ENCODE data around the gene KHSRP.
"Not testable (repeated sequence)": the region's sequence is repeated elsewhere in the genome, so short reads cannot be mapped to it uniquely, and the experiment has no call there.

The KHSRP gene

DNA sequence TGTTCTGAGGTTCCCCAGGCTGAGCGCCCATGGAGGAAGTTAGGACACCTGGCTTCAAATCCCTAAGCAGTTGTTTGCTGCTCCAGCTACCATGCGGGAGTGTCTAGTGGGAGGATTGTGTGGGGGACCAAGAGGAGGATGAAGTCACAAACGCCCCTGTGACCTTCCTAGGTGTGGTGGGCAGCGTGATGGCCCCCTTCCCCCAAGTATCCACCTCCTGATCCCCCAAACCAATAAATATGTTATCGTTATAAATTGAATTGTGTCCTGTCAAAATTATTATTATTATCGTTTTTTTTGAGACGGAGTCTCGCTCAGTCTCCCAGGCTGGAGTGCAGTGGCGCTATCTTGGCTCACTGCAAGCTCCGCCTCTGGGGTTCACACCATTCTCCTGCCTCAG is 9.1 kb upstream of the KHSRP start, which contains the start of gene SLC25A41:
Gene SLC25A41 (minus strand): TSS at position 101 of the 400 bp plus-strand sequence. CDS start 70 bp downstream, at position 31.
- no peaks in the 10 kb centered on the region for H3K9me3 Mint-ChIP-seq
- H3K4me1 Mint-ChIP-seq: peaks cover 8% of the 10 kb centered on the region
- no peaks in the 10 kb centered on the region for H3K36me3 Mint-ChIP-seq
- no peak for DNase-seq
- CTCF ChIA-PET: no interaction called here
- no peak within 1 kb of the TSS for H3K4me3 Mint-ChIP-seq
- H3K27me3 Mint-ChIP-seq: peaks cover 19% of the 10 kb centered on the region
- H3K27ac Mint-ChIP-seq: no peak within 1 kb of the TSS

DNA sequence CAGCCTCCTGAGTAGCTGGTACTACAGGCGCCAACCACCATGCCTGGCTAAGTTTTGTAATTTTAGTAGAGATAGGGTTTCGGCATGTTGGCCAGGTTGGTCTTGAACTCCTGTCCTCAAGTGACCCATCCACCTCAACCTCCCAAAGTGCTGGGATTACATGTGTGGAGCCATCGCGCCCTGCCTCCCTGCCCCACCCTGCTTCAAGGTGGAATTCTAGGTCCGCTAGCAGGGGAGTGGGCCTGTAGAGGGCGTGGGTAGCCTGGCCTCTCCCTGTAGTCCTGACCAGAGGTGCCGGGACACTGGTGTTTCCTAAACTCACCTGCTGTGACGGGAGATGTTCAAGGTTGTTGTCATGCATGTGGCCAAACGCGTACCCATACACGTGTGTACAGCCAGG is 8.6 kb upstream of the KHSRP start:
- Mint-ChIP-seq H3K9me3 (no peaks in the 10 kb centered on the region), H3K4me3 (no peak overlapping the region), H3K36me3 (no peaks in the 10 kb centered on the region), H3K27ac (no peak overlapping the region), H3K4me1 (peaks cover 8% of the 10 kb centered on the region), H3K27me3 (peaks cover 19% of the 10 kb centered on the region)
- CTCF ChIA-PET: no interaction called here
- no peak for DNase-seq

DNA sequence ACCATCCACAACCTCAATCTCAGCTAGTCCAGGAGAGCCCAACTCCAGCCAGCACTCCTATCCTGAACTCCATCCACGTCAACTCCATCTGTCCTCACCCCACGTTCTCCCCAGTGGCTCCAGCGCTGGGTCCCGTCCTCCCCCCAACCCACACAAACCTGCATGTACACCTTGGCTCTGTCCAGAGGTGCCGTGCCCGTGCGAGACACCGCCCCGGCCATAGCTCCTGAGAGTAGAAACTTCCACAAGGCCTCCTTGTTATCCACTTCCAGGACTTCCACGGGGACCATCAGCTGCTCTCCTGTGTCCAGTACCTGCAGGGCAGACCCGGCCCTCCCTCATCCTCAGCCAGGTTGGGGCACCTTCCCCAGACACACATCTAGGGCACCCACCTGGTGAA is 7.3 kb upstream of the KHSRP start:
- Mint-ChIP-seq H3K36me3 (no peaks in the 10 kb centered on the region), H3K4me3 (no peak overlapping the region), H3K27me3 (peaks cover 19% of the 10 kb centered on the region), H3K9me3 (no peaks in the 10 kb centered on the region), H3K4me1 (peaks cover 8% of the 10 kb centered on the region), H3K27ac (no peak overlapping the region)
- CTCF ChIA-PET: interaction anchor here (1.4 kb wide), 1 partner anchor 213 kb away, joined by 3 read pairs; no protein-coding TSS in a partner anchor
- DNase-seq: no peak

DNA sequence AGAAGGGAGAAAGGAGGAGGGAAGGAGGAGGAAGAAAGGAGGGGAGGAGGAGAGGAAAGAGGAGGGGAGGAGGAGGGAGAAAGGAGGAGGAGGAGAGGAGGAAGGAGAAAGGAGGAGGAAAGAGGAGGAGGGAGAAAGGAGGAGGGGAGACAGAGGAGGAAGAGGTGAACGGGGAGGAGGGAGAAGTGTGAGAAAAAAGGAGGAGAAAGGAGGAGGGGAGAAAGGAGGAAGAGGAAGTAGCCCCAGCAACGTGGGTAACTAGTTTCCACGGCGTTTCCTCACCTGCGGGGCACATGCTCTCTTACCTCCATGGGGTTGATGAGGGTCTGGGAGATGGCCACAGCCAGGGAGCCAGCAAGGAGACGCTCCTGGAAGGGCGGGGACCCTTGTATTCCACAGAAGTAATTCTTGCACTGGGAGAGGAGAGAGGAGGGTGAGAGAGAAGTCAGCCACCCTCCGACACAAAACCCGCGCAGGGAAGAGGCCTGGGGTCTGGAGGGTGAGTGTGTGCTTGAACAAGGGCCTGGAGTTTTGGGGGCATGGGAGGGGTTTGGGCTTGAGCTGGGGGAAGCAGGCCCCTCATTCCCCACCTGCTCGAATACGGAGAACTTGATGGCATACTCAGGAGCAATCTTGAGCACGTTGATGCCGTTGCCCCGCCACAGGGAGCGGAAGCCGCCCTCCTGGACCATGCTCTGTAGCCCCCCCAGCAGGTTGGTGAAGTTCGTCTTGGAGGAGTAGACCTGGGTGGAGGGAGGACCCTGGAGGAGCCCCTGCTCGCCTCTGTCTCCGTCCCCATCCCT is 5.0 kb upstream of the KHSRP start:
- Mint-ChIP-seq H3K36me3 (no peaks in the 10 kb centered on the region), H3K4me1 (peaks cover 23% of the 10 kb centered on the region), H3K27me3 (peaks cover 19% of the 10 kb centered on the region), H3K9me3 (peaks cover 3% of the 10 kb centered on the region), H3K27ac (no peak overlapping the region), H3K4me3 (peak overlapping the region; percentile 30)
- no peak for DNase-seq
- CTCF ChIA-PET: no interaction called here

DNA sequence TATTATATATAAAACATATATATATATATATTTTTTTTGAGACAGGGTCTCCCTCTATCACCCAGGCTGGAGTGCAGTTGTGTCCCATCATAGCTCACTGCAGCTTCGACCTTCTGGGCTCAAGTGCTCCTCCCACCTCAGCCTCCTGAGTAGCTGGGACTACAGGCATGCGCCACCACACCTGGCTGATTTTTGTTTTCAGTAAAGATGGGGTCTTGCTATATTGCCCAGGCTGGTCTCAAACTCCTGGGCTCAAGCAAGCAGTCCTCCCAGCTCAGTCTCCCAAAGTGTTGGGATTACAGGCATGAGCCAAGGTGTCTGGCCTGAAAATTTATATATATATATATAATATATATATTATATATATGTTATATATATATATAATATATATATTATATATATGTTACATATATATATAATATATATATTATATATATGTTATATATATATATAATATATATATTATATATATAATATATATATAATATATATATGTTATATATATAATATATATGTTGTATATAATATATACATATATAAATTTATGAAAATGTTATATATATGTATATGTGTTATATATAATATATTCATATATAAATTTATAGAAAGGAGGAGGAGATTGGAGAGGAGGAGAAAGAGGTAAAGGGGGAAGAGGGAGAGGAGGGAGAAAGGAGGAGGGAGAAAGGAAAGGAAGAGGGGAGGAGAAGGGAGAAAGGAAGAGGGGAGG is 4.2 kb upstream of the KHSRP start:
- H3K4me3 Mint-ChIP-seq, DNase-seq, H3K27ac Mint-ChIP-seq, H3K36me3 Mint-ChIP-seq, H3K9me3 Mint-ChIP-seq, CTCF ChIA-PET: not testable (repeated sequence)
- H3K4me1 Mint-ChIP-seq: peaks cover 23% of the 10 kb centered on the region
- peaks cover 19% of the 10 kb centered on the region for H3K27me3 Mint-ChIP-seq

DNA sequence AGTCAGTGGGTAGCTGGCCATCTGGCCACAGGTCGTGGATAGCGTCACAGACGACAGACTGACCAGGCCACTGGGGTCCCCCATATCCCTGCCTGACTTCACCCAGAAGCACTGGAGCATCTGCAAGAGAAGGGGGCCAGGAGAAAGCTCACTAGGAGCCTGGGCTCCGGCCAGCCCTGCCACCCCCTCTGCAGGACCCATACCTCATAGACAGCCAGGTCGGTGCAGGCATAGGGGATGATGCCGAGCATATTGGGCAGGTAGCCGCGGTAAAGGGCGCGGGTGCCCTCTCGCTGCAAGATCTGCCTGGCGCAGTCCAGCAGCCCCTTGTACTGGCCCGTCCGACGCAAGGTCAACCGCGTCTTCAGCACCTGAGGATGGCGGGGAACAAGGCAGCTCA is 2.5 kb upstream of the KHSRP start:
- Mint-ChIP-seq H3K4me1 (peaks cover 39% of the 10 kb centered on the region), H3K27me3 (peaks cover 18% of the 10 kb centered on the region), H3K27ac (peak overlapping the region; percentile 19), H3K9me3 (peaks cover 3% of the 10 kb centered on the region), H3K36me3 (peaks cover 8% of the 10 kb centered on the region), H3K4me3 (no peak overlapping the region)
- CTCF ChIA-PET: interaction anchor here (1.4 to 1.6 kb wide), 2 partner anchors 34 to 208 kb away, joined by 3 to 4 read pairs; partner anchors contain the start of gene GTF2F1
- no peak for DNase-seq

DNA sequence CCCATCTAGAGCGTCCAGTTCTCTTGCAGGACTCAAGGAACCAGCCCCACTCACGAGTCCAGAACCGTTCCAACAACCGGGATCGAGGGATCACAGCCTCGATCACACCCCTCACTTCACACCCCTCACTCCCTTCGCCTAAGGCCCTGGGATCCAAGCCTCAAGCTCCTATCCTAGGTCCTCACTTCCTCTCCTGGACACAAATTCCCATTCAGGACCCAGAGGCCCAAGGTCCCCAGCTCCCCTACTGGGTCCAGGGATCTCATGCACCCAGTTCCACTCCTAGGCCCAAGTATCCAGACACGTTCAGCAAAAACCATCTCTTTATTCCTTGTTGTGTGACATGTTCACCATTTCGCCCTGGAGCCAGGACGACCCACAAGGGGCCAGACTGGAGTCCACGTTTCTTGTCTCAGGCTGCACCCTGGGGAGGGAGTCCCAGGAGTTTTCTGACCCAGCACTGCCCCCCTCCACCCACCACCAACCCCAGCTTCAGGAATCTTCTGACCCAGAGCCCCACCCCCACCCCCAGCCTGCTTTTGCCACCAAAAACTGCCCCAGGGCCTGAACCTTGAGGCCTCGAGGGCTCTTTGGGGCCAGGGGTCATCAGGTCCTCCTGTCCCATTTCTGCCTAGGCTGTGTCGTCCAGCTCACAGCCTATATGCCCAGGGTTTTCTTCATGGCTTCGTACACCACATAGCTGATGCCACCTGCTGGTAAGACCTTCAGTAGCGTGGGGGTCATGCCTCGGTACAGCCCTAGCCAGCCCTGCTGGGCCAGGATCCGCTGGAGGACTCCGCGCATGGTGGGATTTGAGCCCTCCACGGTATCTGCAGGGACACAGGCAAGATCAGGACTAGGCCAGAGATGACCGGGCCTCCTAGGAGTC is 1.4 kb upstream of the KHSRP start:
- Mint-ChIP-seq H3K4me3 (peak overlapping the region; percentile 69), H3K9me3 (peaks cover 3% of the 10 kb centered on the region), H3K27me3 (peaks cover 8% of the 10 kb centered on the region), H3K36me3 (peaks cover 11% of the 10 kb centered on the region), H3K27ac (peak overlapping the region; percentile 88), H3K4me1 (peaks cover 42% of the 10 kb centered on the region)
- DNase-seq: no peak
- CTCF ChIA-PET: interaction anchor here (0.9 to 1.6 kb wide), 4 partner anchors 9 to 79 kb away, joined by 3 to 5 read pairs (median 3); partner anchors contain the start of gene GTF2F1

DNA sequence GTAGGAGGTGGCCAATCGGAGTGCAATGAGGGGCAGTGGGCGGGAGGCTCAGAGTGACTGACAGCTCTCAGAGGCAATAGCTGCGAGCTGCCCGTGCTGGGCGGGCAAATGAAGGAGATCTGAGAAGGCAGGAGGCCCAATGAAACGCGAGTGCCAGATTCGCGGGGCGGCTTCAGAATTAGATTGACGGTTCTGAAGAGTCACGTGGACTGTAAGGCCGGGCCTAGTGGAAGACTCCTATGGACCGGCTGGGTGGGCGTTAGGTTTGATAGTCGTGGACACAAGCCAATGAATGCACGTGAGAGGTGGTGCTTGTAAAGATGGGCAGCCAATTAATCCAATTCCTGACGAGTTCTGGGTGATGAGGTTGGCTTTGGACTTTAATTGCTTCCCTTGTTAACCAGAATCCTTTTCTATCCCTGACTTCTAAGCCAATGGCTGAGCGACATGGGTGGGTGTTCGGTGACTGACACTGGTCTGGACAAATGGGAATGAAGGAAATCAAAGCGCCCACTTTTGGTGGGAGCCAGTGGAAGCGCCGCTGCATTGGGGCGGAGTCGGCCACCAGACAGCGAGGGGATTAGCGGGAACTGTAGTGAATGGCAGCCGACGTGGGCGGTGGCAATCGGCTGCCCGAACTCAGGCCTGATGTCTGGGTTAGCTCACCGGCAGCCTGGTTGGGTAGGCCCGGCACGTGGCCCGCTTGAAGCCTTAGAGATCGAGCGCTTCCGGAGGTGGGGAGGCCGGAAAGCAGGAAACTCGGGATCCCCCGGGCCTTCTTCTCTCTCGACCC is 524 bp upstream of the KHSRP start:
- CTCF ChIA-PET: interaction anchor here (1.0 to 1.6 kb wide), 2 partner anchors 18 to 80 kb away, joined by 3 to 5 read pairs; no protein-coding TSS in a partner anchor
- peak; percentile 100 for DNase-seq

DNA sequence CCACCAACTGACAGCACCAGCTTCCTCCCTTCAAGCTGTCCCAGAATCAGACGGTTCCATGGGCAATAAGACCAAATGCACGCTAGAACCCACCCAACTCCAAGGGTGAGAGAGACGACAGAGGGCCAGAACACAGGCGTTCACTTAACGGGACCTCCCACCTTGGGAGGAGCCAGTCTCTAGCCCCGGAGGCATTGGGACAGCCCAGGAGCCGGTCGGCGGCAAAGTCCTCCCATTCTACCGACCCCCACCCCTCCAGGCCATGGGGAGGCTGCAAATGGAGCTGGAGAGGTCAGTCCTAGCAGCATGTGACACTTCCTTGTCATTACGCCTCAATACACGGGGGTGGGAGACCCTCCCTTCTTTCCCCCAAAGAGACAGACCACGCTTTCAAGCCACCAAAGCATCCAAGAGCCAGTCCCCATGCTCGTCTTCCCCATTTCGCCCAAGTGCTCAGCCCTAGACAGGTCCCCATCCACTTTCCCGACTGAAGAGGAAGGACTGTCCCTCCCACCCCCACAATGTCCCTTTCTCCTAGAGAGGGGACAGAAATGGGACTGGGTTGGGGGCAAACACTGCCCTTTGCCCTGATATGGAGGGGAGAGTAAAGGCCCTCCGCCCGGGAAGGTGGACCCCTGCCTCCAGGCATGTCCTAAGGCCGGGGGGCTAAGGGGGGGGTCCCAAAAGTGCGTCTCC is 964 bp downstream of the KHSRP start:
- H3K4me1 Mint-ChIP-seq: peaks cover 35% of the 10 kb centered on the region
- H3K9me3 Mint-ChIP-seq: peaks cover 3% of the 10 kb centered on the region
- H3K27me3 Mint-ChIP-seq: no peaks in the 10 kb centered on the region
- CTCF ChIA-PET: no interaction called here
- H3K27ac Mint-ChIP-seq: peak overlapping the region; percentile 83
- peaks cover 27% of the 10 kb centered on the region for H3K36me3 Mint-ChIP-seq
- peak overlapping the region; percentile 83 for H3K4me3 Mint-ChIP-seq
- DNase-seq: peak; percentile 64

More for the DNA sequence above, 524 bp upstream of the KHSRP start:
- H3K27ac Mint-ChIP-seq: peak overlapping the region; percentile 88
- peaks cover 42% of the 10 kb centered on the region for H3K4me1 Mint-ChIP-seq
- H3K36me3 Mint-ChIP-seq: peaks cover 20% of the 10 kb centered on the region
- peaks cover 7% of the 10 kb centered on the region for H3K27me3 Mint-ChIP-seq
- peak overlapping the region; percentile 69 for H3K4me3 Mint-ChIP-seq
- H3K9me3 Mint-ChIP-seq: peaks cover 3% of the 10 kb centered on the region

DNA sequence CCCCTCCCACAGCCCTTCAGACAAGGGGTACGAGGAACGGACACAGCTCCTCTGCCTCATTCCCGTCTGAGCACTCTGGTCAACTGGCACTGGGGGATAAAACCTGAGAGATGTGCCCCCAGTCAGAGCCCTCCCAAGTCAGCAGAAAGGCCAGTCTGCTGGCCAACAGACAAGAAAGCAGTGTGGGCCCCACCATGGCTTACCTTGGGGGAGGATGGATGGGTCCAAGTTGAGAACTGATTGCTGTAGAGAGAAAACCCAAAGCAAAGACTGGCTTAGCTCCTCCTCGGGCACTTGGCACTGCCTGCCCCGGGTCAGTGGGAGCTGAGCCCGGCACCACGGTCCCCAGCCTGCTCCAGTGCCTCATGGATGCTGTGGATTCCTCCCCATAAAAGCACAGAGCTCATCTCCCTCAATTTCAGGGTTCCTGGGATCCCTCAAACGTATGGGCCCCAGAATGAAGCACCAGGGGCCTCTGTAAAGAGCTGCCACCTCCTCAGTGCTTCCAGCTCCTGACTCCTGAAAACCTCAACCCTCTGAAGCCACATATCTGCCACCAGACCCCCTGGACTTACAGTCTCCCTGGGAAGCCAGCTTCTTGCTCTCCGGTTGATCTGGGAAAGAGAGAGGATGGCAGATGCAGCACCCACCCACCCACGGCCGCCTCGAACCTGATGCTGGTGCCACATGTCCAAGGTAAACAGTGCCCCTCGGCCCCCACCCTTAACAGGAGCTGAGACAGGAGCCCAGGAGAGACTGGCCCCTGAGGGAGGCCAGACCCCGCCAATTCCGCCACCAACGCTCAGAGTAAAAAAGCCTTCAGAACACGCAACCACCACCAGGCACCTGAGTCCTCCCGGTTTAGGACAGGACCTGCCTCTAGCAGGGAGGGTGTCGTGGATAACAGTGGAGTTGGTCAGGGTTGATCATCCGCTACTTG is 3.3 kb downstream of the KHSRP start:
- no peaks in the 10 kb centered on the region for H3K27me3 Mint-ChIP-seq
- peaks cover 31% of the 10 kb centered on the region for H3K36me3 Mint-ChIP-seq
- DNase-seq: no peak
- CTCF ChIA-PET: no interaction called here
- peaks cover 34% of the 10 kb centered on the region for H3K4me1 Mint-ChIP-seq
- H3K9me3 Mint-ChIP-seq: peaks cover 3% of the 10 kb centered on the region
- H3K4me3 Mint-ChIP-seq: no peak overlapping the region
- no peak overlapping the region for H3K27ac Mint-ChIP-seq

DNA sequence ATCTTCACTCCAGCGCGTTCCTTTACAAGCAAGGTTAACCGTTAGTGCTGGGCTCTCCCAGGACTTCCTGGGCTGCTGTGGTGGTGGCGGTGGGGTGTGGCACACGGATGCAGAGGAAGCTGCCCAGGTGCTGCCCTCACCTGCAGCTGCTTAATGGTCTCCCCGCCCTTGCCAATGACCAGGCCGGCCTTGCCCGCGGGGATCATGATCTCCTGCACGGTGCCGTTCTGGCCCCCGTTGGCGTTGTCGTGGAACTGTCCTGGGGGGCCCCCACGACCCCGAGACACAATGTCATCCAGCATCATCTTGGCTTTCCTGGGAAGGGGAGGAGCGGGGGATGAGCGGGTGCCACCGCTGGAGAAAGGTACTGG is 6.1 kb downstream of the KHSRP start:
- peaks cover 45% of the 10 kb centered on the region for H3K36me3 Mint-ChIP-seq
- no peaks in the 10 kb centered on the region for H3K9me3 Mint-ChIP-seq
- H3K27ac Mint-ChIP-seq: no peak overlapping the region
- no peak for DNase-seq
- H3K4me3 Mint-ChIP-seq: no peak overlapping the region
- CTCF ChIA-PET: no interaction called here
- H3K4me1 Mint-ChIP-seq: peaks cover 18% of the 10 kb centered on the region
- no peaks in the 10 kb centered on the region for H3K27me3 Mint-ChIP-seq

All from activated naive CD4-positive, alpha-beta T cell treated with anti-CD3 and anti-CD28 coated beads, Interleukin-2, amount 10 ng/mL, durations not matched to agents 7 days and 5 days (primary cell).